ENCODE data around the gene NR4A1.

NR4A1 gene

DNA sequence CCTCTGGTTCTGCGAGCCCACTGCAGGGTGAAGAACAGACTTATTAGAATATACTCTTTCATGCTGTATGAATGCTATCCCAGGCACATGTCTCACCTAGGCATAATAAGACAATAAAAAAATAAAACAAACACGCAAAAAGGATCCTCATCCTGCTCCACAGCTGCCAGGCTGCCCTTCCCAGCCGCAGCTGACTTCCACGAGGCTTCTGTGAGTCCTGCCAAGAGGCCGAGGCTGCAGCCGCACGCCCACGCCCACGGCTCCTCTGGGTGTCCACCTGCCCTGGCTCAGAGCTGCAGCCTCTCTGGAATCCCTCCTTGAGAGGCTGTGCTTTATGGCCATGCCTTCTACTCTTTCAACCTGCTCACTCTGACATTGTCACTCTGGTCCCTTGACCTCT lies 35.1 kb downstream of the NR4A1 start:
- no peaks in the 10 kb centered on the region for H3K9me3 ChIP-seq (ENCODE audit: control insufficient read depth in 1 of 2, low read length in 2 of 2)
- no peaks in the 10 kb centered on the region for H3K36me3 ChIP-seq (ENCODE audit: control insufficient read depth in 1 of 2, insufficient read depth in 2 of 2, low read length in 2 of 2)
- peaks cover 3 to 21% of the 10 kb centered on the region in 2 donors for H3K4me1 ChIP-seq (ENCODE audit: control insufficient read depth in 1 of 2, insufficient read depth in 2 of 2, low read length in 2 of 2)
- H3K4me3 ChIP-seq (ENCODE audit: low read depth in 1 of 2, low read length in 2 of 2), result no peak overlapping the region
- peaks cover 3% of the 10 kb centered on the region for H3K27me3 ChIP-seq (ENCODE audit: low read depth, low read length)
- H3K27ac ChIP-seq (ENCODE audit: low read length), result no peak overlapping the region

DNA sequence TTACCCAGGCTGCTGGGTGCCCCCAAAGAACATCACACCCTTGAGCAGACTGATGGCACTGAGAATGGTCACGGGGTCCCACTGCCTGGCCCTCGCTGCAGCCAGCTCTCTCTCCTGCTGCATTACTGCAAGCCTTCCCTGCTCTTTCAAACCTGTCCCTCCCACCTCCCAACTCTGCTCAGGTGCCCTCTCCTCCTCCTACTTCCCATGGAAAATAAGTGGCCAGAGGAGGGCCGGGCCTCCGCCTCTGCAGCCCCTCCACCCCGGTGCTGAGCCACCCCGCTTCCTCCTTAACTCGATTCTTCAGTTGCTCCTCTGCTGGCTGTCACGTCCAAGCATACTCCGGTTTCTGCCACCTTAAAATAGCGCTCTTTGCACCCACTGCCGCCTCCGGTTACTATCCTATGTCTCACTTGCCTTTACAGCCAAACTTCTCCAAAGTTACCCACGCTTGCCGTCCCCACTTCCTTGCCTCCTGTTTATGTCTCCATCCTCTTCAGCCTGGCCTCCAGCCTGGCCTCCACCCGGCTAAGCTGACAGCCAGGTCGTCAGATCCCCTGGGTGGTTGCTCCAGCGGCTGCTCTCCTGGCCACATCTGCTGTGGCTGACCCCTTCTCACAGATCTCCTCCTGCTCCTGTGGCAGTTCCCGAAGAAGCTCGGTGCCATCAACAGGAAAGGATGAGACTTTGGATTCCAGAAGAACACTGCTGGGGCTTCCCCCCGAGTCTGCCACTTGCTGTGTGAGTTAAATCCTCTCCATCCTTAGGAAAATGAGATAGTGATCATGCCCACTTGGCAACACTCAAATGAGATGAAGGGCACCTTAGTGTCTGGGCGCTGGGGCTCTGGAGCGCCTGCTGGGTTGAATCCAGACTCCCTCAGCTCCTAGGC lies 35.9 kb downstream of the NR4A1 start:
- no peak overlapping the region for H3K4me3 ChIP-seq (ENCODE audit: low read depth in 1 of 2, low read length in 2 of 2)
- H3K27ac ChIP-seq (ENCODE audit: low read length), result no peak overlapping the region
- no peaks in the 10 kb centered on the region for H3K36me3 ChIP-seq (ENCODE audit: control insufficient read depth in 1 of 2, insufficient read depth in 2 of 2, low read length in 2 of 2)
- H3K9me3 ChIP-seq (ENCODE audit: control insufficient read depth in 1 of 2, low read length in 2 of 2), result no peaks in the 10 kb centered on the region
- H3K27me3 ChIP-seq (ENCODE audit: low read depth, low read length), result peaks cover 3% of the 10 kb centered on the region
- peaks cover 3 to 13% of the 10 kb centered on the region in 2 donors for H3K4me1 ChIP-seq (ENCODE audit: control insufficient read depth in 1 of 2, insufficient read depth in 2 of 2, low read length in 2 of 2)

DNA sequence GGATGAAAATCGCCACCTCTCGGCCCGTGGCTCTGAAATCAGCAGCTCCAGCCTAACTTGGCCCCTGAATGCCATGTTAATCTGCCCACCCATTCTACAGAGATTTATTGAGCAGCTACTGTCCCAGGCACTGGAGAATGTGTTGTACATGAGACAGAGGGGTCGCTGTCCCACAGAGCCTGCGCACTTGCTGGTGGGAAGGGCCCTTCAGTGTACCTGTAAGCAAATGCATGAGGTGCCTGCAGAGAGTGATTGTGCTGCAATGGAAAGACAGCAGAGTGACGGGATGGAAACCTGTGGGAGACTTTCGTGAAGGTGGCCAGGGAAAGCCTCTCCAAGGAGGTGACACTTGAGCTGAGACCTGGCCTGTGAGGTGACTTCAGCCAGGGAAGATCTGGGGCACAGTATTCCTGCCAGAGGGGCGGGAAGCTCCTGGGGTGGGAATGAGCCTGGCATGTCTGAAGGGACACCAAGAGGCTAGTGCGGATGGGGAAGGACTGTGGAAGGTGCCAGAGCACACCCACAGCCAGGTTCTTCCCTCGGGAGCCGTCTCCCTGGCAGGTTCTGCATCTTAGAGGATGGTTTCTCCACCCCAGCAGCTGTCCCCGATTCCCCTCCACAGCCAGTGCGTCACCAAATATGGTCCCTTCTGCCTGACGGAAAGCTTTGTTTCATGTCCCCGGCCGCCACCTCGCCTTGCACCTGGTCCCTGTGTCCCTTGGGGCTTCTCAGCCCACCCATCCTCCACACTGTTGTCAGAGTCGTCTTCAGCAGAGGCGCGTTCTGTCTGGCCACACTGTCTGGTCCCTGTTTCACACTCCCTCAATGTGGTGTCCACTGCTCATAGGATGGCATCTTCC lies 36.9 kb downstream of the NR4A1 start:
- Histone ChIP-seq H3K27ac (ENCODE audit: low read length) (no peak overlapping the region), H3K4me1 (ENCODE audit: control insufficient read depth in 1 of 2, insufficient read depth in 2 of 2, low read length in 2 of 2) (peaks cover 2 to 3% of the 10 kb centered on the region in 2 donors), H3K27me3 (ENCODE audit: low read depth, low read length) (peaks cover 3% of the 10 kb centered on the region), H3K36me3 (ENCODE audit: control insufficient read depth in 1 of 2, insufficient read depth in 2 of 2, low read length in 2 of 2) (no peaks in the 10 kb centered on the region), H3K4me3 (ENCODE audit: low read depth in 1 of 2, low read length in 2 of 2) (no peak overlapping the region), H3K9me3 (ENCODE audit: control insufficient read depth in 1 of 2, low read length in 2 of 2) (no peaks in the 10 kb centered on the region)

DNA sequence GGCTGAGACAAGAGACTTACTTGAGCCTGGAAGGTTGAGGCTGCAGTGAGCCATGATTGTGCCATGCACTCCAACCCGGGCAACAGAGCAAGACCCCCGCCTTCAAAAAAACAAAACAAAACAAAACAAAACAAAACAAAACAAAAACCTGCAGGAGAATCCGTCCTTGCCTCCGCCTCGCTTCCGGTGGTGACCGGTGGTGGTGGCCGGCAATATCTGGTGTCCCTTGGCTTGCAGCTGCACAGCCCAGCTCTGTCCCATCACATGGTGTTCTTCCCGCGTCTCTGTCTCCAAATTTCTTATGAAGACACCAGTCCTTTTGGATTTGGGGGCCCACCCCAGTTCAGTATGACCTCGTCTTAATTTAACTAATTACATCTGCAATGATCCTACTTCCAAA lies 38.2 kb downstream of the NR4A1 start:
- no peaks in the 10 kb centered on the region for H3K4me1 ChIP-seq (ENCODE audit: control insufficient read depth in 1 of 2, insufficient read depth in 2 of 2, low read length in 2 of 2)

DNA sequence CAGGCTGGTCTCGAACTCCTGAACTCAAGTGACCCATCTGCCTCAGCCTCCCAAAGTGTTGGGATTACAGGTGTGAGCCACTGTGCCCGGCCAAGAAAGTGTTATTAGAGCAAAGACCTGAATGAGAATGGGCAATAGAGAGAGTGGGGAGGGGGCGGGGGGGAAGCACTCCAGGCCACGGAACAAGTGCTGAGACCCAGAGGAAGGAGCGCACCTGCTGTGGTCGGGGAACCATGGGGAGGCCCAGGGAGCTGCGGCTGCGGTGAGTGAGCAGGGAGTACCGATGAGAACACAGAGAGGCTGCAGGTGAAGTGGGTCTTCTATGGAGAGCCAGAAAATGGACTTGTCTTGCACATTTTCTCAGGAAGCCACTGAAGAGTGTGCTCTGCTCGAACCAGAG lies 39.0 kb downstream of the NR4A1 start:
- Histone ChIP-seq H3K36me3 (ENCODE audit: control insufficient read depth in 1 of 2, insufficient read depth in 2 of 2, low read length in 2 of 2) (no peaks in the 10 kb centered on the region), H3K4me1 (ENCODE audit: control insufficient read depth in 1 of 2, insufficient read depth in 2 of 2, low read length in 2 of 2) (no peaks in the 10 kb centered on the region), H3K27me3 (ENCODE audit: low read depth, low read length) (peaks cover 3% of the 10 kb centered on the region), H3K9me3 (ENCODE audit: control insufficient read depth in 1 of 2, low read length in 2 of 2) (no peaks in the 10 kb centered on the region), H3K4me3 (ENCODE audit: low read depth in 1 of 2, low read length in 2 of 2) (no peak overlapping the region), H3K27ac (ENCODE audit: low read length) (no peak overlapping the region)

More for the DNA sequence above, 38.2 kb downstream of the NR4A1 start:
- H3K36me3 ChIP-seq (ENCODE audit: control insufficient read depth in 1 of 2, insufficient read depth in 2 of 2, low read length in 2 of 2), result no peaks in the 10 kb centered on the region
- no peak overlapping the region for H3K27ac ChIP-seq (ENCODE audit: low read length)
- H3K9me3 ChIP-seq (ENCODE audit: control insufficient read depth in 1 of 2, low read length in 2 of 2), result no peaks in the 10 kb centered on the region
- no peak overlapping the region for H3K4me3 ChIP-seq (ENCODE audit: low read depth in 1 of 2, low read length in 2 of 2)
- H3K27me3 ChIP-seq (ENCODE audit: low read depth, low read length), result peaks cover 3% of the 10 kb centered on the region

DNA sequence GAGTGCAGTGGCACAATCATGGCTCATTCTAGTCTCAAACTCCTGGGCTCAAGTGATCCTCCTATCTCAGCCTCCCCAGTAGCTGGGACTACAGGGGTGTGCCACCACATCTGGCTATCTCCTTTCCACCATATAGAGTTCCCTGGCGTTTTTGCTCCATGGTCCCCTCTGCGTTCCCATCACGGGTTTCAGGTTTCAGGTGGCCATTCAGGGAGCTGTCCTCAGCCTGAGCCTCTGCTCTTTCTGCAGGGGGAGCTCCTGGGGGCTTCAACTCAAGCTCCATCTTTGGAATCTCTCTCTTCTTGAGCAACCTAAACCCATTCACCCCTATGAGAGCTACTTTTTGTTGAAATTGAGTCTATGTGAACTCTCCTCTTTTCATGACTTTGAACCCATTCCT lies 39.8 kb downstream of the NR4A1 start:
- H3K27ac ChIP-seq (ENCODE audit: low read length), result no peak overlapping the region

DNA sequence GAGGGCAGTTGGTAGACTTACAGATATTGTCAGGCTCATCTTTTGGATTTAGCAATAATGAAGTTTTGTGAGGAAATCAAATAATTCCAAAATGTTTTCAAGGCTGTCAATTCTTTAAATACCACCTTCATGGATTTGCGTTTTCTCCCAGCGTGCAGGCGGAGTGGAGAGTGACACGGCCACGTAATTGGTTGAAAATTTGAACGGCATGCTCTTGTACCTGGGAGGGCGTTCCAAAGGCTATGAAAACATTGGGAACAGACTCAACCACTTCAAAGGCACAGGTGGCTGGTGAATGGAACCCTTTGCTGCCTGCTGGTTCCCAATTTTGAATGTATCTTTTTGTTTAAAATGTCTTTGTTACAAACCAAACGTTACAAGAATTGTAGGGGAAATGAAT lies 40.6 kb downstream of the NR4A1 start:
- no peaks in the 10 kb centered on the region for H3K9me3 ChIP-seq (ENCODE audit: control insufficient read depth in 1 of 2, low read length in 2 of 2)
- no peaks in the 10 kb centered on the region for H3K4me1 ChIP-seq (ENCODE audit: control insufficient read depth in 1 of 2, insufficient read depth in 2 of 2, low read length in 2 of 2)
- H3K36me3 ChIP-seq (ENCODE audit: control insufficient read depth in 1 of 2, insufficient read depth in 2 of 2, low read length in 2 of 2), result no peaks in the 10 kb centered on the region
- H3K27ac ChIP-seq (ENCODE audit: low read length), result no peak overlapping the region
- H3K27me3 ChIP-seq (ENCODE audit: low read depth, low read length), result peaks cover 3% of the 10 kb centered on the region
- H3K4me3 ChIP-seq (ENCODE audit: low read depth in 1 of 2, low read length in 2 of 2), result no peak overlapping the region

More for the DNA sequence above, 39.8 kb downstream of the NR4A1 start:
- Histone ChIP-seq H3K36me3 (ENCODE audit: control insufficient read depth in 1 of 2, insufficient read depth in 2 of 2, low read length in 2 of 2) (no peaks in the 10 kb centered on the region), H3K4me1 (ENCODE audit: control insufficient read depth in 1 of 2, insufficient read depth in 2 of 2, low read length in 2 of 2) (no peaks in the 10 kb centered on the region), H3K27me3 (ENCODE audit: low read depth, low read length) (peaks cover 3% of the 10 kb centered on the region), H3K9me3 (ENCODE audit: control insufficient read depth in 1 of 2, low read length in 2 of 2) (no peaks in the 10 kb centered on the region), H3K4me3 (ENCODE audit: low read depth in 1 of 2, low read length in 2 of 2) (no peak overlapping the region)

DNA sequence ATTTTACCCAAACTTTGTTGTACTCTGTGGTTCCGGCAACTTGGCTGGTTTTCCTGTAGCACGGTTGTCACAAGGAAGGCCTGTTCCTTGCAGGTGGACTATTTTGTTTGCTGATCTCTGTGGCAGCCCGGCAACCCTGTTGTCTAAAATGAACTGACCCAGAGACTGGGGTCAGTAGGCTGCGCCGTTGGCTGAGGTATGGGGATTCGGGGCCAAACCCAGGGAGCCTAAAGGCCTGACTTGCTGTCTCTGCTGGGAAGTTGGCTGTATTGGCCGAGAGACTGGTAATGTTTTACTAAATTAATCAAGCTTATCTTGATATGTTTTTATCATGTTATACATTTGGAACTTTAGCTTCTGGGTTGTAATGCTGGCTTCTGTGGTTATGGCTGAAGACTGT lies 42.1 kb downstream of the NR4A1 start:
- H3K4me3 ChIP-seq (ENCODE audit: low read depth in 1 of 2, low read length in 2 of 2), result no peak overlapping the region
- no peaks in the 10 kb centered on the region for H3K36me3 ChIP-seq (ENCODE audit: control insufficient read depth in 1 of 2, insufficient read depth in 2 of 2, low read length in 2 of 2)
- no peaks in the 10 kb centered on the region for H3K9me3 ChIP-seq (ENCODE audit: control insufficient read depth in 1 of 2, low read length in 2 of 2)
- peaks cover 3% of the 10 kb centered on the region for H3K27me3 ChIP-seq (ENCODE audit: low read depth, low read length)
- no peaks in the 10 kb centered on the region for H3K4me1 ChIP-seq (ENCODE audit: control insufficient read depth in 1 of 2, insufficient read depth in 2 of 2, low read length in 2 of 2)
- H3K27ac ChIP-seq (ENCODE audit: low read length), result no peak overlapping the region

DNA sequence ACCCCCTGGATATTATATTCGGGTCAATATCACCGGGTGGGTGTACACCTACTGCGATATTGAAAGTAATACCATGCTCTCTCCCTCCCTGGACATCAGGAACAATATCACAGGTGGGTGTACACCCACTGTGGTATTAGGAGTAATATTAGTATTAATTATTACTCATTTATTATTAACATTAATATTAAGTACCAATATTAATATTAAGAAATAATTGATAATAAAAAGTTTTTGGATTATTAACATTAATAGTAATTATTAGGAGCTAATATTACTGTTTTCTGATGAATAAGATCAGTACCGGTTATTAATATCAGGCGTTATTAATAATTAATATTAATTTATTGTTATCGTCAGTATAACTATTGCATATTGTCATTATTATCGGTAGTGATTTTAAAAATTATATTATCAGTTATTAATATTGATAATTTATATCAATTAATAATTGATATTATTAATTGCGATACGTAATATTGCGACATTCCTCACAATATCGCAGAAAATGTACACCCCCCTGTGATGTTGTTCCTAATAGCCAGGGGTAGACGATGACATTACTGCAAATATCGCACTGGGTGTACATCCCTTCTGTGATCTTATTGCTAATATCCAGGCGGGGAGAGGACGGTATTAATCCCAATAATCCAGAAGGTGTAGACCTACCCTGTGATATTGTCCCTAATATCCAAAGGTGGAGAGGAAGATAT lies 45.2 kb downstream of the NR4A1 start:
- H3K27me3 ChIP-seq (ENCODE audit: low read depth, low read length), result peaks cover 4% of the 10 kb centered on the region
- H3K4me3 ChIP-seq (ENCODE audit: low read depth in 1 of 2, low read length in 2 of 2), result no peak overlapping the region
- no peaks in the 10 kb centered on the region for H3K4me1 ChIP-seq (ENCODE audit: control insufficient read depth in 1 of 2, insufficient read depth in 2 of 2, low read length in 2 of 2)
- H3K9me3 ChIP-seq (ENCODE audit: control insufficient read depth in 1 of 2, low read length in 2 of 2), result no peaks in the 10 kb centered on the region
- no peaks in the 10 kb centered on the region for H3K36me3 ChIP-seq (ENCODE audit: control insufficient read depth in 1 of 2, insufficient read depth in 2 of 2, low read length in 2 of 2)
- no peak overlapping the region for H3K27ac ChIP-seq (ENCODE audit: low read length)

DNA sequence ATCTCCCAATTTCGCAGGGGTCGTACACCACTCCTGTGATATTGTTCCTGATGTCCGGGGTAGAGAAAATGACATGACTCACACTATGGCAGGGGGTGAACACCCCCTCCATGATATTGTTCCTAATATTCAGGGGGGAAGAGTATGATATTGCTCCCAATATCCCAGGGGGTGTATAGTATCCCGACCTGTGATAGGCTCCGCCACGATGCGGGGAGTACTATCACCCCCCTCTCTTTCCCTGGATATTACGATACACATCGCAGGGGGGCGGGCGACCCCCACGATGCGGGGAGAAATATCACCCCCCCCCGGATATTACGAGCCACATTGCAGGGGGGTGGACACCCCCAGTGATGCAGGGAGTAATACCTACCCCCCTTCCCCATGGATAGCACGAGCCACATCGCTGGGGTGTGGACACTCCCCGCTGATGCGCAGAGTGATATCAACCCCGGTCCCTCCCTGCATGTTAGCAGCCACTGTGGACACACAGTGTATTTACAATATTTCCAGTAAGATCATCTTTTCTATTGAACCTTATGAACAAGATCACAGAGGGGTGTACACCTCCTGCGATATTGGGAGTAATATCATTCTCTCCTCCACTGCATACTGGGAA lies 45.9 kb downstream of the NR4A1 start:
- Histone ChIP-seq H3K4me3 (ENCODE audit: low read depth in 1 of 2, low read length in 2 of 2) (no peak overlapping the region), H3K36me3 (ENCODE audit: control insufficient read depth in 1 of 2, insufficient read depth in 2 of 2, low read length in 2 of 2) (no peaks in the 10 kb centered on the region), H3K27ac (ENCODE audit: low read length) (no peak overlapping the region), H3K9me3 (ENCODE audit: control insufficient read depth in 1 of 2, low read length in 2 of 2) (no peaks in the 10 kb centered on the region), H3K4me1 (ENCODE audit: control insufficient read depth in 1 of 2, insufficient read depth in 2 of 2, low read length in 2 of 2) (no peaks in the 10 kb centered on the region), H3K27me3 (ENCODE audit: low read depth, low read length) (peaks cover 4% of the 10 kb centered on the region)
